Peyer's patch (tissue), 4 donors: ENCODE measurements around the gene CCDC190. TPM values are rescaled to one million over a fixed set of nuclear protein-coding genes. Genes with fewer than 3 reads are reported as not detected.

ENCODE experiments used
- DNase-seq, 3 donors: peaks; one replicate each; pipeline ENCODE4 v3.0.0-alpha.2; 2017 to 2019
- H3K27ac ChIP-seq, 4 donors: fragments of 200-600 bp; sonication (generic); one replicate each; pipeline ENCODE4 v1.5.1; 2016 to 2019
- H3K27me3 ChIP-seq, 2 donors: fragments of 200-600 bp; sonication (generic); one replicate each; pipeline ENCODE4 v1.5.1; 2019
- H3K36me3 ChIP-seq, 3 donors: fragments of 200-600 bp; sonication (generic); one replicate each; pipeline ENCODE4 v1.5.1; 2016 to 2019
- H3K4me1 ChIP-seq, 4 donors: fragments of 200-600 bp; sonication (generic); one replicate each; pipeline ENCODE4 v1.5.1; 2016 to 2019
- H3K4me3 ChIP-seq, 4 donors: fragments of 200-600 bp; sonication (generic); 1 replicate in 3 of 4; 2 replicates in 1 of 4; pipeline ENCODE4 v1.5.1; 2016 to 2019; ENCODE audit warnings: mild to moderate bottlenecking in 1 of 4
- H3K9me3 ChIP-seq, 4 donors: fragments of 200-600 bp; sonication (generic); one replicate each; pipeline ENCODE4 v1.5.1; 2016 to 2019; ENCODE audit warnings: mild to moderate bottlenecking in 1 of 4
- POLR2A ChIP-seq, 2 donors: fragments of 450-650 bp; IDR thresholded peaks; one replicate each; pipeline ENCODE4 v1.5.1; 2017; ENCODE audit warnings: antibody characterized with exemption in 2 of 2, mild to moderate bottlenecking in 2 of 2, moderate library complexity in 2 of 2
- total RNA-seq, 4 donors: library from RNA; depleted of rRNA; stranded (reverse); fragments of >200 nt; gene quantifications; one replicate each; pipeline ENCODE4 v1.1.0, GENCODE V29; 2016
- TF ChIP-seq, protein P1 (sequence below), 6 experiments: fragments of 450-650 bp in 4 of 6; fragments of 200-600 bp in 2 of 6; sonication (generic) in 1 of 6; IDR thresholded peaks; one replicate each; pipeline ENCODE4 v1.5.1; 2017 to 2019; ENCODE audit warnings: antibody characterized with exemption in 6 of 6, mild to moderate bottlenecking in 3 of 6, moderate library complexity in 1 of 6

Gene CCDC190, protein sequence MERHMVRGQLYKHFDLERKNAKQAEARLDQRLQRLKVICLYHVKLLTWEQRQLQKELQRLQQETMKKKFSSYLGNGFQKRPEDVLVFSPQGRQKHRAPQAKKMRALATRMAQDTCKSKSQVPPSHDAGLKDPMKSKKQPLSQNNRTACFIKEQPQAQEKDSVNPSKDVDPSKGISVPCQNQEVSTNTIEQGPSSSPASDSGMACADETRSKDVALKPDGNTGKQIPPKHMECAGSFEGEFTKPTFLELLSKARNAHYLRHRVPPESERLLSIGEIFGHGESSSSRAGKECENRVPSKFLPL
- total RNA-seq = not detected

DNA sequence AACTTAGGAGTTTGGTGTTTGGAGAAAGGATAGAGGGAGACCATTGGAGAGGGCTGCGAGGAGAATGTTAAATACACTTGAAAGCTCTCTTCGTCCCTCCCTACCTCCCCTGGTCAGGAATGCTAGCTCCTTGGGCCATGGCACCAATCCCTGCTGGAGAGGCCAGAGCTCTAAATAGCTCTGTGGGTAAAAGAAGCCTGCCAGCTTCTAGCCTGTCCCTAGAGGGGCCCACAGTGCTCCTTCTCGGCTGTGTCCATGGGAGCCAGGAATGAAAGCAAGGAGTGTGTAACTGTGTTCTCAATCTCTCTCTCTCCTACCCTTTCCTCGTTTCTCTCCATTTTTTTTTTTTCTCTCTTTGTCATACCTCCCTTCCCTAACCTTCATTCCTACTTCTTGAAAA lies at the start of gene CCDC190:
CCDC190 (minus strand) TSS at position 75 of the 400 bp plus-strand sequence. CDS start 1,529 bp downstream, outside the sequence.
- H3K36me3 ChIP-seq = no peaks in the 10 kb centered on the region
- H3K4me1 ChIP-seq = no peaks in the 10 kb centered on the region
- no peak for DNase-seq
- no peaks in the 10 kb centered on the region for H3K9me3 ChIP-seq
- peak within 1 kb of the TSS in 1 of 4 donors; percentile 12 for H3K27ac ChIP-seq
- no peak for TF ChIP-seq POLR2A (IDR thresholded peaks at IDR 0.05)
- TF ChIP-seq, protein P1, sequence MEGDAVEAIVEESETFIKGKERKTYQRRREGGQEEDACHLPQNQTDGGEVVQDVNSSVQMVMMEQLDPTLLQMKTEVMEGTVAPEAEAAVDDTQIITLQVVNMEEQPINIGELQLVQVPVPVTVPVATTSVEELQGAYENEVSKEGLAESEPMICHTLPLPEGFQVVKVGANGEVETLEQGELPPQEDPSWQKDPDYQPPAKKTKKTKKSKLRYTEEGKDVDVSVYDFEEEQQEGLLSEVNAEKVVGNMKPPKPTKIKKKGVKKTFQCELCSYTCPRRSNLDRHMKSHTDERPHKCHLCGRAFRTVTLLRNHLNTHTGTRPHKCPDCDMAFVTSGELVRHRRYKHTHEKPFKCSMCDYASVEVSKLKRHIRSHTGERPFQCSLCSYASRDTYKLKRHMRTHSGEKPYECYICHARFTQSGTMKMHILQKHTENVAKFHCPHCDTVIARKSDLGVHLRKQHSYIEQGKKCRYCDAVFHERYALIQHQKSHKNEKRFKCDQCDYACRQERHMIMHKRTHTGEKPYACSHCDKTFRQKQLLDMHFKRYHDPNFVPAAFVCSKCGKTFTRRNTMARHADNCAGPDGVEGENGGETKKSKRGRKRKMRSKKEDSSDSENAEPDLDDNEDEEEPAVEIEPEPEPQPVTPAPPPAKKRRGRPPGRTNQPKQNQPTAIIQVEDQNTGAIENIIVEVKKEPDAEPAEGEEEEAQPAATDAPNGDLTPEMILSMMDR (IDR thresholded peaks at IDR 0.05) = no peak
- H3K27me3 ChIP-seq = no peaks in the 10 kb centered on the region
- H3K4me3 ChIP-seq = no peak within 1 kb of the TSS

DNA sequence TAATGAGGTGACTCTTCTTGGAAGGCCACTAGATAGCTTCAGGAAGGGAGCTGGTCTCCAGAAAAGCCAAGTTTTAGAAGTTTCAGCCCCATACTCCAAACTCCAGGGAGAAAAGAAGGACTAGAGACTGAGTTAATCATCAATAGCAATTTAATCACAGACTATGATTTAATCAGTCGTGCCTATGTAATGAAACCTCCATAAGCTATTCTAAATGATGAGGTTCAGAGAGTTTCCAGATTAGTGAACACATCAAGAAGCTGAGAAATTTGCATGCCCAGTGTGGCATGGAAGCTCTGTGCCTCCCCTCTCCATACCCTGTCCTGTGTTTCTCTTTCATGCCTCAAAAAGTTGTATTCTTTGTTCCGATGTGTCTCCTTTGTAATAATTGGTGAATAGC lies 49.2 kb upstream of the CCDC190 start:
- Histone ChIP-seq H3K4me3 (no peak overlapping the region), H3K4me1 (no peaks in the 10 kb centered on the region), H3K9me3 (no peaks in the 10 kb centered on the region), H3K27ac (no peak overlapping the region), H3K27me3 (no peaks in the 10 kb centered on the region), H3K36me3 (no peaks in the 10 kb centered on the region)
- TF ChIP-seq, protein P1 (IDR thresholded peaks at IDR 0.05) = no peak
- TF ChIP-seq POLR2A (IDR thresholded peaks at IDR 0.05) = no peak
- DNase-seq = no peak

DNA sequence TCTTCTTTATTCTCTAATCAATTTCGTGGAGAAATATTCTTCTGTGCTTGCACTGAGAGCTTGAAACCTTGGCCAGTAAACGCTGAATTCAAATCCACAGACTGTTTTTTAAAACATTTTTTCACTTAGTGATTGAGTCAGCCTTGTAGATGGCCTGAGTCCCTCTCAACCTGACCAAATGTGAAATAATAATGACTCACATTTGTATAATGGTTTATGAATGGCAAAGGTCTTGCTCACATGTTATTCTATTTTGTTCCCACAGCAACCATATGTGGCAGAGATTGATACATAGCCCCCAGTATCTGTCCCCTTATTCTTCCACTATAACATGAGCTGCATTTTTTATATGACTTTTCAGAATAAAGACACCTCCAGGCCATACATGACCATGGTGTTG lies 47.8 kb upstream of the CCDC190 start:
- DNase-seq = no peak
- H3K27ac ChIP-seq = no peak overlapping the region
- no peaks in the 10 kb centered on the region for H3K36me3 ChIP-seq
- H3K4me1 ChIP-seq = no peaks in the 10 kb centered on the region
- no peaks in the 10 kb centered on the region for H3K27me3 ChIP-seq
- TF ChIP-seq POLR2A (IDR thresholded peaks at IDR 0.05) = no peak
- TF ChIP-seq, protein P1 (IDR thresholded peaks at IDR 0.05) = no peak
- no peak overlapping the region for H3K4me3 ChIP-seq
- no peaks in the 10 kb centered on the region for H3K9me3 ChIP-seq

DNA sequence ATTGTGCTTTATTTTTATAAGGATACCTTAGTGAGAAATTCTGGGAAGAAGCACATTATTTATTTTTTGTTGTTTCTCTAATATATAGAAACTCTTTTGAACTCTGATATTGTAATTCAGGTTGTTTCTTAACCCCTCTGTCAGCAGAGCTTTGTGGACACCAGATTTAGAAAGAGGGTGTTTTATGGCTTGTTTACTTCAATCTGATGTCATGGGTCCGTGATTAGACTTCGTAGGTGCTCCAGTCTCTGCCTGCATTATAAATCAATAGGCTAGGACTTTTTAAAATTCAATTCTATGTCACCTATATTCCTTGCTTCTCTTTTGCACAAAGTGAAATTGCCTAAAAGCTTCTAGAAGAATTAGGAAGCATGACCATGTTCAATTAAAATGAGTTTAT lies 47.3 kb upstream of the CCDC190 start:
- no peak for TF ChIP-seq POLR2A (IDR thresholded peaks at IDR 0.05)
- TF ChIP-seq, protein P1 (IDR thresholded peaks at IDR 0.05) = no peak
- Histone ChIP-seq H3K27ac (no peak overlapping the region), H3K36me3 (no peaks in the 10 kb centered on the region), H3K4me3 (no peak overlapping the region), H3K27me3 (no peaks in the 10 kb centered on the region), H3K9me3 (no peaks in the 10 kb centered on the region), H3K4me1 (no peaks in the 10 kb centered on the region)
- no peak for DNase-seq

DNA sequence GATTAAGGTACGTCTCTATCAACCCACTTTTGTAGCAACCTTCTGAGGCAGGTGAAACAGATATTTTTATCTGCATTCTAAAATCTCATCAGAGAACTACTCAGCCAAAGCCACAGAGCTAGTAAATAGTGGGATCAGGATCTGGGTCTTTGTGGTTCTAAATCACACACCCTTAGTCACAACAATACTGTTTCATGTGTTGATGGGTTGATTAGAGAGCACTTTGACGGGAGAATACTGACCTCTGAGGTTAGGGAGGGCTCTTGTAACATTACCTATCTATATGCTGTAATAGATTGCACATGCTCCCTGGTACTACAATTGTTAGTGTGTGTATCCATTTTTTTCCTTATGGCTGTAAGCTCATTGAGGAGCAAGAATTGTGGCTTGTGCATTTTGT lies 45.5 kb upstream of the CCDC190 start:
- H3K36me3 ChIP-seq = no peaks in the 10 kb centered on the region
- H3K27ac ChIP-seq = no peak overlapping the region
- no peaks in the 10 kb centered on the region for H3K4me1 ChIP-seq
- no peaks in the 10 kb centered on the region for H3K27me3 ChIP-seq
- TF ChIP-seq, protein P1 (IDR thresholded peaks at IDR 0.05) = no peak
- no peak for TF ChIP-seq POLR2A (IDR thresholded peaks at IDR 0.05)
- H3K9me3 ChIP-seq = no peaks in the 10 kb centered on the region
- H3K4me3 ChIP-seq = no peak overlapping the region
- no peak for DNase-seq
